HepG2 (cell line): ENCODE results near the gene ZNF814. TPM values are rescaled to one million over a fixed set of nuclear protein-coding genes. Genes with fewer than 3 reads are reported as not detected.
A peak's percentile ranks its signal among the peaks of the same experiment; 100 is the strongest.

ENCODE experiments used
- KDM5B ChIP-seq: sonication (generic); formaldehyde crosslinking; IDR thresholded peaks from 2 replicates; pipeline ENCODE4 v1.4.0; 2020; ENCODE audit warnings: missing genetic modification reagents, mild to moderate bottlenecking, borderline replicate concordance
- ZBTB38 ChIP-seq: sonication (generic); formaldehyde crosslinking; IDR thresholded peaks from 2 replicates; pipeline ENCODE4 v1.5.1; 2020; ENCODE audit warnings: mild to moderate bottlenecking, missing genetic modification reagents
- ZMYM3 ChIP-seq: sonication (generic); formaldehyde crosslinking; IDR thresholded peaks from 2 replicates; pipeline ENCODE4 v1.5.1; 2020; ENCODE audit warnings: mild to moderate bottlenecking, missing genetic modification reagents
- ZNF792 ChIP-seq: IDR thresholded peaks from 2 replicates; pipeline ENCODE4 v1.6.1; 2016
- ZNF879 ChIP-seq: sonication (generic); formaldehyde crosslinking; IDR thresholded peaks from 2 replicates; pipeline ENCODE4 v1.8.1; 2023; ENCODE audit warnings: missing genetic modification reagents
- polyA plus RNA-seq, 8 experiments: library from polyadenylated mRNA; depleted of rRNA in 3 of 8; stranded (reverse) in 7 of 8; unstranded in 1 of 8; fragments of >200 nt; fragmentation: Illumina TruSeq in 4 of 8; extraction: Trizol in 4 of 8; gene quantifications; 2 replicates each; pipeline versions ENCODE4 v1.2.1 to v1.2.3, GENCODE V29; 2011 to 2016; ENCODE audit warnings: low read depth in 4 of 8, missing spikeins in 1 of 8, mixed read lengths in 1 of 8; ENCODE audit not compliant: insufficient read depth in 1 of 8
- total RNA-seq, 5 experiments: library from RNA; depleted of rRNA; stranded (reverse); fragments of >200 nt; fragmentation: Illumina TruSeq; extraction: Trizol; gene quantifications; 2 replicates each; pipeline ENCODE4 v1.2.3, GENCODE V29; 2016; ENCODE audit warnings: low read depth in 1 of 5
- TF ChIP-seq, protein P1 (sequence below): IDR thresholded peaks from 2 replicates; pipeline ENCODE4 v1.6.1; 2016; ENCODE audit warnings: low read depth, missing genetic modification reagents, missing compliant biosample characterization
- TF ChIP-seq, protein P2 (sequence below): sonication (generic); formaldehyde crosslinking; IDR thresholded peaks from 2 replicates; pipeline ENCODE4 v1.4.0; 2020; ENCODE audit warnings: missing genetic modification reagents
- TF ChIP-seq, protein P3 (sequence below): sonication (generic); formaldehyde crosslinking; conservative IDR thresholded peaks from 2 replicates; pipeline ENCODE4 v1.4.0; 2020; ENCODE audit warnings: missing genetic modification reagents
- TF ChIP-seq, protein P4 (sequence below): sonication (generic); formaldehyde crosslinking; IDR thresholded peaks from 2 replicates; pipeline ENCODE4 v1.4.0; 2020; ENCODE audit warnings: mild to moderate bottlenecking, missing genetic modification reagents

ZNF814 gene
- total and polyA plus RNA-seq, 2 of the 13 experiments (the other 11 are each of a cell fraction or from before 2014, with no cell fraction given): 2.5 to 3.4 TPM

DNA sequence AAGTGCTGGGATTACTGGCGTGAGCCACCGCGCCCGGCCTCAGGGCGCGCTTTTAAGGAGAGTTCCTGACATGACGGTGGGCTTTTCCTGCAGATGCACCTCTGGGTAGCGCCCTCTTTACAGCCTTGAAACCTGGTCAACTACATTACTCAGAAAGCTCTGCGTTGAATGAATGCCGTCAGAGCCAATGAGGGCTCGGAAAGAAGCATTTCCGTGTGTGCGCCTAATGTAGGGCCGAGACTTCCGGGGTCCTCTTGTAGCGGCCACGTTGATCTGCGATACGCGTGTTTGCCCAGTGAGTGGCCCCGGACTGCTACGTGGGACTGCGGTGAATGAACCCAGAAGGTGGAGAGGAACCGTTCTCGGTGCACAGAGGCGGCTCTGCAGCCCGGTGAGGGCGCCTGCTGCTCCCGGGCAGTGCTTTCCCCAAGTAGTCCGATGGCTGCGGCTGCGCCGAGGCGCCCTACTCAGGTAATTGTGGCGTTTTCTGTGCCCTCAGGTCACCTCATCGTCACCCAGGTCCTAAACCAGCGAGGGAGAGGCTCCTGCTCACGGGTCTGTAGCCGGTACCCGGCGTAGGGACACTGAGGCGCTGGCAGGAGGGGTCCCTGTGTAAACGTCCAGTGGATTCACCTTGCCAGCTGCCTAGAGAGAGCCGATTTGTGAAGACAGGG lies 69.2 kb downstream of the ZNF814 start (continued):
- TF ChIP-seq, protein P1, sequence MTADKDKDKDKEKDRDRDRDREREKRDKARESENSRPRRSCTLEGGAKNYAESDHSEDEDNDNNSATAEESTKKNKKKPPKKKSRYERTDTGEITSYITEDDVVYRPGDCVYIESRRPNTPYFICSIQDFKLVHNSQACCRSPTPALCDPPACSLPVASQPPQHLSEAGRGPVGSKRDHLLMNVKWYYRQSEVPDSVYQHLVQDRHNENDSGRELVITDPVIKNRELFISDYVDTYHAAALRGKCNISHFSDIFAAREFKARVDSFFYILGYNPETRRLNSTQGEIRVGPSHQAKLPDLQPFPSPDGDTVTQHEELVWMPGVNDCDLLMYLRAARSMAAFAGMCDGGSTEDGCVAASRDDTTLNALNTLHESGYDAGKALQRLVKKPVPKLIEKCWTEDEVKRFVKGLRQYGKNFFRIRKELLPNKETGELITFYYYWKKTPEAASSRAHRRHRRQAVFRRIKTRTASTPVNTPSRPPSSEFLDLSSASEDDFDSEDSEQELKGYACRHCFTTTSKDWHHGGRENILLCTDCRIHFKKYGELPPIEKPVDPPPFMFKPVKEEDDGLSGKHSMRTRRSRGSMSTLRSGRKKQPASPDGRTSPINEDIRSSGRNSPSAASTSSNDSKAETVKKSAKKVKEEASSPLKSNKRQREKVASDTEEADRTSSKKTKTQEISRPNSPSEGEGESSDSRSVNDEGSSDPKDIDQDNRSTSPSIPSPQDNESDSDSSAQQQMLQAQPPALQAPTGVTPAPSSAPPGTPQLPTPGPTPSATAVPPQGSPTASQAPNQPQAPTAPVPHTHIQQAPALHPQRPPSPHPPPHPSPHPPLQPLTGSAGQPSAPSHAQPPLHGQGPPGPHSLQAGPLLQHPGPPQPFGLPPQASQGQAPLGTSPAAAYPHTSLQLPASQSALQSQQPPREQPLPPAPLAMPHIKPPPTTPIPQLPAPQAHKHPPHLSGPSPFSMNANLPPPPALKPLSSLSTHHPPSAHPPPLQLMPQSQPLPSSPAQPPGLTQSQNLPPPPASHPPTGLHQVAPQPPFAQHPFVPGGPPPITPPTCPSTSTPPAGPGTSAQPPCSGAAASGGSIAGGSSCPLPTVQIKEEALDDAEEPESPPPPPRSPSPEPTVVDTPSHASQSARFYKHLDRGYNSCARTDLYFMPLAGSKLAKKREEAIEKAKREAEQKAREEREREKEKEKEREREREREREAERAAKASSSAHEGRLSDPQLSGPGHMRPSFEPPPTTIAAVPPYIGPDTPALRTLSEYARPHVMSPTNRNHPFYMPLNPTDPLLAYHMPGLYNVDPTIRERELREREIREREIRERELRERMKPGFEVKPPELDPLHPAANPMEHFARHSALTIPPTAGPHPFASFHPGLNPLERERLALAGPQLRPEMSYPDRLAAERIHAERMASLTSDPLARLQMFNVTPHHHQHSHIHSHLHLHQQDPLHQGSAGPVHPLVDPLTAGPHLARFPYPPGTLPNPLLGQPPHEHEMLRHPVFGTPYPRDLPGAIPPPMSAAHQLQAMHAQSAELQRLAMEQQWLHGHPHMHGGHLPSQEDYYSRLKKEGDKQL (CRISPR knock-in tag): no peak
- TF ChIP-seq KDM5B (CRISPR knock-in tag) (peak; percentile 70; the same call in 1 of the 2 replicates), ZNF792 (CRISPR knock-in tag) (peak; percentile 87; the same call in 1 of the 2 replicates), ZMYM3 (no peak; the same call in 1 of the 2 replicates), ZBTB38 (peak; percentile 59; the same call in 1 of the 2 replicates), ZNF879 (no peak)
- TF ChIP-seq, protein P2, sequence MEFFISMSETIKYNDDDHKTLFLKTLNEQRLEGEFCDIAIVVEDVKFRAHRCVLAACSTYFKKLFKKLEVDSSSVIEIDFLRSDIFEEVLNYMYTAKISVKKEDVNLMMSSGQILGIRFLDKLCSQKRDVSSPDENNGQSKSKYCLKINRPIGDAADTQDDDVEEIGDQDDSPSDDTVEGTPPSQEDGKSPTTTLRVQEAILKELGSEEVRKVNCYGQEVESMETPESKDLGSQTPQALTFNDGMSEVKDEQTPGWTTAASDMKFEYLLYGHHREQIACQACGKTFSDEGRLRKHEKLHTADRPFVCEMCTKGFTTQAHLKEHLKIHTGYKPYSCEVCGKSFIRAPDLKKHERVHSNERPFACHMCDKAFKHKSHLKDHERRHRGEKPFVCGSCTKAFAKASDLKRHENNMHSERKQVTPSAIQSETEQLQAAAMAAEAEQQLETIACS (CRISPR knock-in tag): no peak
- TF ChIP-seq, protein P3, sequence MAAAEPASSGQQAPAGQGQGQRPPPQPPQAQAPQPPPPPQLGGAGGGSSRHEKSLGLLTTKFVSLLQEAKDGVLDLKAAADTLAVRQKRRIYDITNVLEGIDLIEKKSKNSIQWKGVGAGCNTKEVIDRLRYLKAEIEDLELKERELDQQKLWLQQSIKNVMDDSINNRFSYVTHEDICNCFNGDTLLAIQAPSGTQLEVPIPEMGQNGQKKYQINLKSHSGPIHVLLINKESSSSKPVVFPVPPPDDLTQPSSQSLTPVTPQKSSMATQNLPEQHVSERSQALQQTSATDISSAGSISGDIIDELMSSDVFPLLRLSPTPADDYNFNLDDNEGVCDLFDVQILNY (CRISPR knock-in tag): no peak
- TF ChIP-seq, protein P4, sequence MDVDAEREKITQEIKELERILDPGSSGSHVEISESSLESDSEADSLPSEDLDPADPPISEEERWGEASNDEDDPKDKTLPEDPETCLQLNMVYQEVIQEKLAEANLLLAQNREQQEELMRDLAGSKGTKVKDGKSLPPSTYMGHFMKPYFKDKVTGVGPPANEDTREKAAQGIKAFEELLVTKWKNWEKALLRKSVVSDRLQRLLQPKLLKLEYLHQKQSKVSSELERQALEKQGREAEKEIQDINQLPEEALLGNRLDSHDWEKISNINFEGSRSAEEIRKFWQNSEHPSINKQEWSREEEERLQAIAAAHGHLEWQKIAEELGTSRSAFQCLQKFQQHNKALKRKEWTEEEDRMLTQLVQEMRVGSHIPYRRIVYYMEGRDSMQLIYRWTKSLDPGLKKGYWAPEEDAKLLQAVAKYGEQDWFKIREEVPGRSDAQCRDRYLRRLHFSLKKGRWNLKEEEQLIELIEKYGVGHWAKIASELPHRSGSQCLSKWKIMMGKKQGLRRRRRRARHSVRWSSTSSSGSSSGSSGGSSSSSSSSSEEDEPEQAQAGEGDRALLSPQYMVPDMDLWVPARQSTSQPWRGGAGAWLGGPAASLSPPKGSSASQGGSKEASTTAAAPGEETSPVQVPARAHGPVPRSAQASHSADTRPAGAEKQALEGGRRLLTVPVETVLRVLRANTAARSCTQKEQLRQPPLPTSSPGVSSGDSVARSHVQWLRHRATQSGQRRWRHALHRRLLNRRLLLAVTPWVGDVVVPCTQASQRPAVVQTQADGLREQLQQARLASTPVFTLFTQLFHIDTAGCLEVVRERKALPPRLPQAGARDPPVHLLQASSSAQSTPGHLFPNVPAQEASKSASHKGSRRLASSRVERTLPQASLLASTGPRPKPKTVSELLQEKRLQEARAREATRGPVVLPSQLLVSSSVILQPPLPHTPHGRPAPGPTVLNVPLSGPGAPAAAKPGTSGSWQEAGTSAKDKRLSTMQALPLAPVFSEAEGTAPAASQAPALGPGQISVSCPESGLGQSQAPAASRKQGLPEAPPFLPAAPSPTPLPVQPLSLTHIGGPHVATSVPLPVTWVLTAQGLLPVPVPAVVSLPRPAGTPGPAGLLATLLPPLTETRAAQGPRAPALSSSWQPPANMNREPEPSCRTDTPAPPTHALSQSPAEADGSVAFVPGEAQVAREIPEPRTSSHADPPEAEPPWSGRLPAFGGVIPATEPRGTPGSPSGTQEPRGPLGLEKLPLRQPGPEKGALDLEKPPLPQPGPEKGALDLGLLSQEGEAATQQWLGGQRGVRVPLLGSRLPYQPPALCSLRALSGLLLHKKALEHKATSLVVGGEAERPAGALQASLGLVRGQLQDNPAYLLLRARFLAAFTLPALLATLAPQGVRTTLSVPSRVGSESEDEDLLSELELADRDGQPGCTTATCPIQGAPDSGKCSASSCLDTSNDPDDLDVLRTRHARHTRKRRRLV (CRISPR knock-in tag): 0 out of 2 replicates have a peak, but pooled peaks have one; percentile 40
